Subcutaneous adipose tissue (tissue), 4 donors: Measurements from ENCODE around the gene FBL. TPM values are rescaled to one million over a fixed set of nuclear protein-coding genes. Genes with fewer than 3 reads are reported as not detected.

Experiments
- CTCF ChIP-seq: fragments of 450-650 bp; IDR thresholded peaks from one replicate; pipeline ENCODE4 v1.5.1; 2016; ENCODE audit warnings: low read depth, mild to moderate bottlenecking, control low read depth, antibody characterized with exemption, moderate library complexity
- total RNA-seq, 4 donors: library from RNA; depleted of rRNA; stranded (reverse); fragments of >200 nt; gene quantifications; one replicate each; pipeline ENCODE4 v1.1.0, GENCODE V29; 2016

Gene FBL
- total RNA-seq, 4 donors from 2014 or later, result 101 to 168 (median 104) TPM

- no peak for TF ChIP-seq CTCF
These were observed 15.8 kb downstream of the FBL start for GRCh38 chr19:39830406-39830805.

DNA sequence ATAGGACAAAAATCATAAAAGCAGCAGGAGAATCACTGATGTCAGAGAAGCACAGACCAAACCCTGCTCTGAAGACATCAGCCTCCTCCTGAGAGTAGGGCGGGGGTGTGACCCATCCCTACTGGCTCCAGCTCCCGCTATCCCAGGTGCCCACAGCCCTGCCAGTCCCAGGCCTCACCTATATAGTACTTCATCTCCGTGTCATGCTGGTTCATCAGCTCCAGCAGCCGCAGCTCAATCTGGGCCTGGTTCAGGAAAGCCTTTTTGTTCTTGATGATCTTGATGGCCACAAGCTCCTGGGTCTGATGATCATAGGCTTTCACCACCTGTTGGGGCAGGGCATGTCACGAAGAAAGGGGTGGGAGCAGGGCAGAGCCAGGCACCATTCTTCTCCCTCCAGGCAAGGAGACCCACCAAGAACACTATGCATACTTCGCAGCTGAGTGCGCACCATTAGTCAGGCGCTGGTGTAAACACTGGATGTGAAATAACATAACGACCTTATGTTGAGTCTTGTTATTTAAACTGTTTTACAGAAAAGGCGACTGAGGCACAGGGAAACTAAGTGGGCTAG is 16.4 kb downstream of the FBL start:
- TF ChIP-seq CTCF, result no peak

- no peak for TF ChIP-seq CTCF
These were observed 17.5 kb downstream of the FBL start for GRCh38 chr19:39828654-39829032.

DNA sequence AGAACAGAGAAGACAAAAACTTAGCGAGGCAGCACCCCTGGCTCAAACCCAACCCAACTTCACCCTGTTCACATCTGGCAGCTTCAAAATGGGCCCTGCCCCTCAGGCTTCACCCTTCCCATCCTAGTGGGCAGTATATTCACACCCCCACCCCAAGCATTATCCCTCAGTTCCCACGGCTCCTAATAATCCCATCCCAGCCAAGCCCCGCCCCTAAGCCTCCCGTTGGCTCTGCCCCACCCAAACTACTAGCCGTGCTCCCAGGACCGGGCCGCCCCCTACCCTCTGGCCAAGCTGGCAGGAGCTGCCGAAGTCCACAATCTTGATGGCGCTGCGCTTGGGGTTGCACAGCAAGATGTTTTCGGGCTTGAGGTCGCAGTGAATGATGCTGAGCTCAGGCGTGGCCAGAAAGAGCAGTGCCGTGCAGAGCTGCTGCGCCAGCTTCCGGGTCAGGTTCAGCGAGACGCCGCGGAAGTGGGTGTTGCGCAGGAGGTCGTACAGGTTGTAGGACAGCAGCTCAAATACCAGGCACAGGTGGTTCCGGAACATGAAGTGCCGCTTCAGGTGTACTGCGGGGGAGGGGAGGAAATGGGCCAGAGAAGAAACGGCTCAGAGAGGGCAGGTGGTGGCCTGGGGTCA is 18.0 kb downstream of the FBL start:
- no peak for TF ChIP-seq CTCF

DNA sequence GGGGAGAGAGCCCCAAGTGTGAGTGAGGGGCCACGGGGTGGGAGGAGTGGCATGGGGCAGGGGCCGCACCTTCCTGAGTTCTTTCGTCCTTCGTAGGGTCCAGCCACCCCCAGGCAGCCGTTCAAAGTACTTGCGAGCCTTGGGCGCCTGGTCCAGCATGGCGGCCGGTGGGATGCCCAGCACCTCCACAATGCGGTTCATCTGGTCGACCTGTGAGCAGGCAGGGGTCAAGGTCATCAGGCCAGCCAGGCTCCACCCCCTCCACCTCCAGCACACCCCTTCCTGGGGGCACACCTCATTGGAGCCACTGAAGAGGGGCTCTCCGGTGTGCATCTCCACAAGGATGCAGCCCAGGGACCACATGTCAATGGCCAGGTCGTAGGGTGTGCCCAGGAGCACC is 19.0 kb downstream of the FBL start:
- no peak for TF ChIP-seq CTCF

DNA sequence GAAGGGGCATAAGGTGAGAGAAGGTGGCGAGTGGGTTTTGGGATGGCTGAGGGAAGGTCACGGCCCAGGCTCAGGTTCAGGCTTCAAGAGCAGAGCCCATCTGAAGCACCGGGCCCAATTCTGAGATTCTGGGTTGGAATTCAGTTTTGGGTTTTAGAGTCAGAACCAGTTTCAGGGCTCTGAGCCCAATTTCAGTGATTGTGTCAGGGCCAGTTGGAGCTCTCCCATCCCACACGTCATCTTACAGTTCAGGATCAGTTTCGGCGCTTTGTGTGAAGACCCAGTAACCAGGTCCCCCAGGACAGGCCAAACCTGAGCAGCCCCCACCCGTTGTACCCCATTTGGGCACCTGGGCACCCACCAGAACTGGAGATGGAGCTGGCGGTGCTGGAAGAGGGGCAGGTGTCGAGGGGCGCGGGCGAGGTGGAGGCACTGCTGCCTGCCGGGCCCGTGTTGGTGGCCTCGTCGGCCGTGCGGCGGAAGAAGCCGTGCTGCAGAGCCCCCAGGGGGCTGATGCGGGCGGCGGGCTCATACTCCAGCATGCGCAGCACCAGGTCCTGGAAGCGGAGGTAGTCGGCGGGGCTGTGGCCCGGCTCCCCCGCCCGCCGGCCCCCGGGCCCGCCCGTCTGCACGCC is 19.8 kb downstream of the FBL start:
- no peak for TF ChIP-seq CTCF

GRCh38 chr19:39825531-39826076 is 20.6 kb downstream of the FBL start:
- TF ChIP-seq CTCF, result no peak
